CD4-positive, alpha-beta T cell (primary cell): ENCODE data around the gene AZU1. TPM values are rescaled to one million over a fixed set of nuclear protein-coding genes. Genes with fewer than 3 reads are reported as not detected.

Source experiments
- ATAC-seq: fragments of 200-7000 bp; cut with Tn5 transposase; one replicate; pipeline ENCODE4 v1.10.0; 2022; ENCODE audit warnings: mild to moderate bottlenecking; ENCODE audit not compliant: poor library complexity
- CTCF ChIA-PET: fragments of 350-600 bp; sonication (Branson Sonifier 250); formaldehyde crosslinking; loops from one replicate; lab custom pipeline; 2021; ENCODE audit warnings: antibody characterized with exemption, inconsistent platforms; lab: Charles Lee
- POLR2A ChIA-PET: fragments of 350-600 bp; sonication (Branson Sonifier 250); formaldehyde crosslinking; loops from one replicate; lab custom pipeline; 2021; ENCODE audit warnings: antibody characterized with exemption, inconsistent platforms; lab: Charles Lee
- DNase-seq, 14 experiments: peaks; one replicate each; pipeline ENCODE4 v3.0.0-alpha.2; 2013 to 2020; ENCODE audit warnings: mixed read lengths in 2 of 14
- H3K27ac ChIP-seq, 2 donors: one replicate each; pipeline versions ENCODE4 v1.5.1 to v1.7.0; 2013; ENCODE audit warnings: low read length in 2 of 2, low read depth in 1 of 2, mild to moderate bottlenecking in 1 of 2
- H3K27me3 ChIP-seq, 2 experiments: 1 replicate in 1 of 2; 2 replicates in 1 of 2; pipeline versions ENCODE4 v1.6.1 to v1.7.0; 2013; ENCODE audit warnings: low read length in 2 of 2, control low read depth in 1 of 2, mild to moderate bottlenecking in 1 of 2, moderate library complexity in 1 of 2; ENCODE audit not compliant: insufficient read depth in 2 of 2, control insufficient read depth in 1 of 2
- H3K36me3 ChIP-seq: one replicate; pipeline ENCODE4 v1.6.1; 2013; ENCODE audit warnings: low read length, control low read depth; ENCODE audit not compliant: insufficient read depth
- H3K4me1 ChIP-seq: one replicate; pipeline ENCODE4 v1.6.1; 2013; ENCODE audit warnings: low read length, control low read depth; ENCODE audit not compliant: insufficient read depth
- H3K4me3 ChIP-seq: one replicate; pipeline ENCODE4 v1.5.1; 2013; ENCODE audit warnings: mild to moderate bottlenecking, low read length, moderate library complexity
- H3K9me3 ChIP-seq, 2 experiments: 1 replicate in 1 of 2; 2 replicates in 1 of 2; pipeline versions ENCODE4 v1.6.1 to v1.7.0; 2013; ENCODE audit warnings: low read length in 2 of 2, mild to moderate bottlenecking in 2 of 2, control low read depth in 1 of 2, moderate library complexity in 1 of 2; ENCODE audit not compliant: control insufficient read depth in 1 of 2, insufficient read depth in 1 of 2
- H3K27ac Mint-ChIP-seq: one replicate; pipeline ENCODE4 v1.8.0; 2020; ENCODE audit warnings: mixed read lengths
- H3K27me3 Mint-ChIP-seq: one replicate; pipeline ENCODE4 v1.8.0; 2021; ENCODE audit warnings: mixed read lengths
- H3K36me3 Mint-ChIP-seq: one replicate; pipeline ENCODE4 v1.8.0; 2021; ENCODE audit warnings: low read depth, mixed read lengths
- H3K4me1 Mint-ChIP-seq: one replicate; pipeline ENCODE4 v1.8.0; 2021; ENCODE audit warnings: low read depth, mixed read lengths
- H3K4me3 Mint-ChIP-seq: one replicate; pipeline ENCODE4 v1.8.0; 2020; ENCODE audit warnings: mild to moderate bottlenecking, mixed read lengths
- H3K9me3 Mint-ChIP-seq: one replicate; pipeline ENCODE4 v1.8.0; 2020; ENCODE audit warnings: mixed read lengths
- CTCF ChIP-seq: fragments of 200-600 bp; IDR thresholded peaks from one replicate; pipeline ENCODE4 v1.8.0; 2022; ENCODE audit warnings: antibody characterized with exemption, mild to moderate bottlenecking
- intact Hi-C, 2 experiments: fragments of 100-400 bp; cut with DNase I in 1 of 2; cut with micrococcal nuclease in 1 of 2; formaldehyde crosslinking; loops; one replicate each; pipeline versions ENCODE4 v1.15.1 to v1.9.0; 2023 to 2025; cut with DNase I, micrococcal nuclease
- total RNA-seq, 174 experiments: library from RNA in 2 of 174; stranded (reverse) in 2 of 174; gene quantifications; one replicate each; pipeline ENCODE4 v1.2.3 and lab custom pipeline; 2021 to 2026

AZU1 gene
- total RNA-seq, 2 experiments from 2014 or later = 0.47 to 0.49 TPM

DNA sequence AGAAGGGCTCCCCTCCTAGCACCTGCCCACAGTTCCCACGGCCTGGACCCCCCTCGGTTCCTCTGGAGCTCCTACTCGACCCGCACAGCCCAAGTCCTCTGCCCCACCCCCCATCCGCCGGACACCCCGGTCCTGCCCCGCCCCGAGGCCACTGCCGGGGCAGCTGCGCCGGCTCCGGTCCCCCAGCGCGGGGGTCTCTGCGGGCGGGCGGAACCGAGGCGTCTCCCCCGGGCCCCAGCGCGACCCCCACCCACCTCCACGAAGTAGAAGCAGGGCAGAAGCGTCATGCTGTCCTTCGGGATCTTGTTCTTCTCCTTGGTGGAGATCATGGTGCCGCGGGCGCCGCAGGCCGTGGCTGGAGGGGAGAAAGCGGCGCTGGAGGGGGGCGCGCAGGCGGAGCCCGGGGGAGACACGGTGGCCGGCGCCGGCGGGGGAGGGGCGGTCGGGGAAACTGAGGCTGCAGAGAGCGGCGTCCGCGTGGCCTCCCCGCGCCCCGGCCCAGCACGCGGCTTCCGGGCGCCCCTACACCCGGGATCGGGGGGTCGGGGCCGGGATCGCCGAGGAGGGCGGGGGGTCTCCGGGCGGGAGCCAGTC lies 6.3 kb upstream of the AZU1 start:
- no peaks in the 10 kb centered on the region for H3K9me3 Mint-ChIP-seq
- H3K4me1 Mint-ChIP-seq = no peaks in the 10 kb centered on the region
- intact Hi-C loops = no loop called here
- H3K27me3 Mint-ChIP-seq = peaks cover 16% of the 10 kb centered on the region
- ChIA-PET CTCF (no interaction called here), POLR2A (no interaction called here)
- peaks cover 10 to 11% of the 10 kb centered on the region in 2 experiments for H3K27me3 ChIP-seq
- no peak for TF ChIP-seq CTCF
- DNase-seq (no peak), ATAC-seq (no peak)
- H3K4me1 ChIP-seq = peaks cover 6% of the 10 kb centered on the region
- peaks cover 8% of the 10 kb centered on the region for H3K36me3 Mint-ChIP-seq
- no peak overlapping the region for H3K4me3 ChIP-seq
- no peak overlapping the region for H3K4me3 Mint-ChIP-seq
- peaks cover 0 to 4% of the 10 kb centered on the region in 2 experiments for H3K9me3 ChIP-seq
- no peak overlapping the region for H3K27ac Mint-ChIP-seq
- H3K27ac ChIP-seq = no peak overlapping the region
- H3K36me3 ChIP-seq = peaks cover 2% of the 10 kb centered on the region

DNA sequence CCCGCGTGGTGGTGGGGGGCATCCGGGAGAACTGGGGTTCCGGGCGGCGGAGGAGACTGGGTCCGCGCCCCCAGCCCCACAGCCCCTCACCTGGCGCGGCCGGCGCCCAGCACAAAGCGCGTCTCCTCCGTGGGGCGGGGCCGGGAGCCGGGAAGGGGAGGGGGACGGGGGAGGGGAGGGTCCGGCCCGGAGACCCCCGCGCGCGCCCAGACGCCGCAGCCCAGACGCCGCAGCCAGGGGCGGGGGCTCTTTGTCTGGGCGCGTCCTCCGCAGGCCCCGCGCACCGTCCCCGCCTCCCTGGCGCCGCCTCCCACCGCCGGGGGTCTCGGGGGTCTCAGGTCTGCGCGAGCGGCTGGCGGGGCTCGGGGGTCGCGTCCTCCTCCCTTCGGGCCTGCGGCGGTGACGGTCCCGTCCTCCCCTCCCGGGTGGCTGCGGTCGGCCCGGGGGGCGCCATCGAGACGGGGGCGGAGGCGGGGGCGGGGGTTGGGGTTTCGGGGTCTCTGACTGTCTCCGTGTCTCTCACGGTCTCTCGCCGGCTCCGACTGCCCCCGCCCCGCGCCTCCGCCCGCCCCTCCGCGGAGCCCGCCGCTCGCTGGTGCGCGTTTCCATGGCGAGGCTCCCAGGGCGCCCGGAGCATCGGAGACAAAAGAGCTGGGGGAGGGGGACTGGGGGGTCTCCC lies 5.7 kb upstream of the AZU1 start, which contains the start of gene PLPPR3:
Gene PLPPR3, minus strand, starts transcription at position 131 of the 679 bp plus-strand sequence. CDS start 396 bp downstream, outside the sequence.
- peaks cover 10 to 11% of the 10 kb centered on the region in 2 experiments for H3K27me3 ChIP-seq
- intact Hi-C loops = no loop called here

DNA sequence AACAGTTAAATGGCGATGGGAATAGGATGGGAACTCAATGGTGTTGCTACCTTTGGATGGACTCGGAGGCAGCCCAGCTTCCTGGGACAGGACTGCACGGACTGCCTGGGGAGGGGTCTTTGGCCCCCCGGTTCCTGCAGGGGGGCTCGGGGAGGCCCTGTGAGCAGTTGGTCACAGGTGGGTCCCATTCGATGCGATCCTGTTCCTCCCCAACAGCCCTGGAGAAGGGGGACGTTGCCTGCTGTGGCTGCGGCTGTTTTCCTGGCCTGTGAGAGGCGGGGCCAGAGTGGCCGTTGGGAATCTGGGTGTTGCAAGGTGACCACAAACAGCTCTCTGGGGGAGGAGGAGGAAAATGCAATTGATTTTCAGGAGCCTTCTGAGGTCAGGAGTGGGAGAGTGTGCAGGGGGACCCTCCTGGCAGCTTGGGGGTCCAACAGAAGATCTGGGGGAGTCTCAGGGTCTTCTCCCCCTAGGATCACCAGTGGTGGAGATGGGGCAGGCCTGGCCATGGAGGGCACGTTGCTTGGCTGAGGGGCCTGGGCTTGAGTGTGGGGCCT lies 4.0 kb upstream of the AZU1 start:
- ChIA-PET POLR2A (no interaction called here), CTCF (no interaction called here)
- H3K9me3 Mint-ChIP-seq = no peaks in the 10 kb centered on the region
- H3K36me3 Mint-ChIP-seq = no peaks in the 10 kb centered on the region
- H3K9me3 ChIP-seq = peaks cover 0 to 4% of the 10 kb centered on the region in 2 experiments
- TF ChIP-seq CTCF = no peak
- H3K27me3 ChIP-seq = peaks cover 10 to 11% of the 10 kb centered on the region in 2 experiments
- H3K27ac ChIP-seq = no peak overlapping the region
- no peak overlapping the region for H3K4me3 Mint-ChIP-seq
- H3K36me3 ChIP-seq = no peaks in the 10 kb centered on the region
- H3K4me3 ChIP-seq = no peak overlapping the region
- DNase-seq (no peak), ATAC-seq (no peak)
- peaks cover 6% of the 10 kb centered on the region for H3K4me1 ChIP-seq
- no peaks in the 10 kb centered on the region for H3K4me1 Mint-ChIP-seq
- intact Hi-C loops = no loop called here
- H3K27ac Mint-ChIP-seq = no peak overlapping the region
- peaks cover 16% of the 10 kb centered on the region for H3K27me3 Mint-ChIP-seq

More for the DNA sequence above, 5.7 kb upstream of the AZU1 start, which contains the start of gene PLPPR3:
- H3K36me3 Mint-ChIP-seq = peaks cover 2% of the 10 kb centered on the region
- DNase-seq = no peak
- POLR2A ChIA-PET = no interaction called here
- H3K4me1 ChIP-seq = peaks cover 6% of the 10 kb centered on the region
- TF ChIP-seq CTCF = no peak
- peaks cover 0 to 4% of the 10 kb centered on the region in 2 experiments for H3K9me3 ChIP-seq
- no peak within 1 kb of the TSS for H3K27ac ChIP-seq
- peaks cover 16% of the 10 kb centered on the region for H3K27me3 Mint-ChIP-seq
- CTCF ChIA-PET = interaction anchor here (0.6 kb wide), 1 partner anchor 150 kb away, joined by 3 read pairs; no protein-coding TSS in a partner anchor
- H3K9me3 Mint-ChIP-seq = no peaks in the 10 kb centered on the region
- H3K27ac Mint-ChIP-seq = no peak within 1 kb of the TSS
- H3K4me3 Mint-ChIP-seq = no peak within 1 kb of the TSS
- H3K4me1 Mint-ChIP-seq = no peaks in the 10 kb centered on the region
- H3K4me3 ChIP-seq = no peak within 1 kb of the TSS
- no peaks in the 10 kb centered on the region for H3K36me3 ChIP-seq
- no peak for ATAC-seq
